ENCODE measurements around the gene INPP5D.
"Not testable (repeated sequence)": the region's sequence is repeated elsewhere in the genome, so short reads cannot be mapped to it uniquely, and the experiment has no call there.

Gene INPP5D

GRCh38 chr2:233199870-233200269, 139.7 kb downstream of the INPP5D start:
- DNase-seq (ENCODE audit: low spot score): no peak
- no peak for TF ChIP-seq CTCF (IDR thresholded peaks at IDR 0.05; ENCODE audit: extremely low read depth, missing control alignments)

GRCh38 chr2:233200790-233201189, 140.6 kb downstream of the INPP5D start:
- not testable (repeated sequence) for DNase-seq (ENCODE audit: low spot score)

- DNase-seq (ENCODE audit: low spot score): no peak
- TF ChIP-seq CTCF (IDR thresholded peaks at IDR 0.05; ENCODE audit: extremely low read depth, missing control alignments): no peak
Measured at GRCh38 chr2:233201258-233202013, 141.3 kb downstream of the INPP5D start.

- peak; percentile 56 for DNase-seq (ENCODE audit: low spot score)
- no peak for TF ChIP-seq CTCF (IDR thresholded peaks at IDR 0.05; ENCODE audit: extremely low read depth, missing control alignments)
Measured at GRCh38 chr2:233202531-233202944, 142.4 kb downstream of the INPP5D start.

- DNase-seq (ENCODE audit: low spot score): no peak
- TF ChIP-seq CTCF (IDR thresholded peaks at IDR 0.05; ENCODE audit: extremely low read depth, missing control alignments): no peak
Measured at GRCh38 chr2:233203060-233203459, 142.9 kb downstream of the INPP5D start.

- no peak for DNase-seq (ENCODE audit: low spot score)
- TF ChIP-seq CTCF (IDR thresholded peaks at IDR 0.05; ENCODE audit: extremely low read depth, missing control alignments): no peak
Measured at GRCh38 chr2:233204286-233204936, 144.3 kb downstream of the INPP5D start.

- TF ChIP-seq CTCF (IDR thresholded peaks at IDR 0.05; ENCODE audit: extremely low read depth, missing control alignments): no peak
- DNase-seq (ENCODE audit: low spot score): no peak
Measured at GRCh38 chr2:233208382-233209116, 148.4 kb downstream of the INPP5D start.

Data from GM20000 (cell line).